Left lung (tissue), 10 donors: Measurements from ENCODE around the gene MRLN. TPM values are rescaled to one million over a fixed set of nuclear protein-coding genes. Genes with fewer than 3 reads are reported as not detected.

Experiments
- ATAC-seq: fragments of 200-7000 bp; cut with Tn5 transposase; one replicate; pipeline ENCODE4 v1.9.1; 2020; ENCODE audit warnings: moderate library complexity
- DNase-seq, 4 donors: peaks; one replicate each; pipeline ENCODE4 v3.0.0-alpha.2; 2013 to 2020
- H3K27ac ChIP-seq, 2 donors: fragments of 200-600 bp; sonication (generic) in 1 of 2; one replicate each; pipeline versions ENCODE4 v1.5.0 to v1.8.0; 2020 to 2021
- H3K27me3 ChIP-seq, 2 donors: fragments of 200-600 bp; sonication (generic) in 1 of 2; one replicate each; pipeline versions ENCODE4 v1.5.0 to v1.8.0; 2020 to 2021
- H3K36me3 ChIP-seq, 2 donors: fragments of 200-600 bp; sonication (generic) in 1 of 2; one replicate each; pipeline versions ENCODE4 v1.5.0 to v1.8.0; 2020 to 2021
- H3K4me1 ChIP-seq, 2 donors: fragments of 200-600 bp; one replicate each; pipeline ENCODE4 v1.8.0; 2021
- H3K4me3 ChIP-seq, 2 donors: fragments of 200-600 bp; sonication (generic) in 1 of 2; one replicate each; pipeline versions ENCODE4 v1.5.0 to v1.8.0; 2020 to 2021; ENCODE audit warnings: mild to moderate bottlenecking in 1 of 2
- H3K9me3 ChIP-seq, 2 donors: fragments of 200-600 bp; sonication (generic) in 1 of 2; one replicate each; pipeline versions ENCODE4 v1.5.0 to v1.8.0; 2020 to 2021
- CTCF ChIP-seq, 2 donors: fragments of 200-600 bp; sonication (generic) in 1 of 2; IDR thresholded peaks; one replicate each; pipeline versions ENCODE4 v1.5.0 to v1.8.0; 2021; ENCODE audit warnings: antibody characterized with exemption in 2 of 2
- intact Hi-C, 2 donors: fragments of 100-400 bp; cut with DNase I; formaldehyde crosslinking; loops; one replicate each; pipeline versions ENCODE4 v1.11.2 to v1.14.2; 2022
- polyA plus RNA-seq, 6 donors: library from polyadenylated mRNA; unstranded; fragments of 120-200 nt; gene quantifications; one replicate each; pipeline ENCODE4 v1.2.1, GENCODE V29; 2013; ENCODE audit not compliant: insufficient read length in 6 of 6
- total RNA-seq, 2 donors: library from RNA; stranded (reverse); fragmentation: NEBNext Ultra II Directional; extraction: Animal tissue kit (Norgen Biotek cat#: 25700); gene quantifications; one replicate each; pipeline ENCODE4 v1.2.1, GENCODE V29; 2021
- donor health status: DM: no; HTN: yes; CAD: no.
- donor health status: DM: no; HTN: no; CAD: no.

The MRLN gene
- total and polyA plus RNA-seq, 8 donors, result 0.41 to 0.79 (median 0.59) TPM; not detected in 2

GRCh38 chr10:59709395-59710125, 43.7 kb downstream of the MRLN start, which contains the start of gene SLC16A9:
SLC16A9 (minus strand) TSS chr10:59709850; CDS start chr10:59684291, 25,559 bp downstream.
- Histone ChIP-seq H3K4me3 (peak within 1 kb of the TSS; percentile 46 to 47), H3K27ac (no peak within 1 kb of the TSS)
- intact Hi-C loops, result no loop called here

GRCh38 chr10:59708816-59709394, 44.4 kb downstream of the MRLN start:
- peak; percentile 79 for ATAC-seq

More at GRCh38 chr10:59709395-59710125, 43.7 kb downstream of the MRLN start, which contains the start of gene SLC16A9:
- H3K27me3 ChIP-seq, result peaks cover 4 to 56% of the 10 kb centered on the region in 2 donors
- no peaks in the 10 kb centered on the region for H3K36me3 ChIP-seq
- H3K9me3 ChIP-seq, result no peaks in the 10 kb centered on the region
- peak in 1 of 2 donors; percentile 23 for TF ChIP-seq CTCF (IDR thresholded peaks at IDR 0.05)
- peaks cover 4 to 15% of the 10 kb centered on the region in 2 donors for H3K4me1 ChIP-seq
- peak; percentile 92 for ATAC-seq
- DNase-seq, result peak; percentile 65 to 89 (median 85)

GRCh38 chr10:59706851-59707797, 46.1 kb downstream of the MRLN start:
- no peaks in the 10 kb centered on the region for H3K9me3 ChIP-seq
- no peak overlapping the region for H3K27ac ChIP-seq
- no peaks in the 10 kb centered on the region for H3K36me3 ChIP-seq
- ATAC-seq, result no peak
- TF ChIP-seq CTCF (IDR thresholded peaks at IDR 0.05), result no peak
- H3K4me3 ChIP-seq, result no peak overlapping the region
- peaks cover 4 to 56% of the 10 kb centered on the region in 2 donors for H3K27me3 ChIP-seq
- DNase-seq, result no peak
- H3K4me1 ChIP-seq, result peaks cover 4 to 15% of the 10 kb centered on the region in 2 donors
- intact Hi-C loops, result no loop called here

More at GRCh38 chr10:59708816-59709394, 44.4 kb downstream of the MRLN start:
- Histone ChIP-seq H3K4me3 (peak overlapping the region; percentile 46 to 47), H3K36me3 (no peaks in the 10 kb centered on the region), H3K27me3 (peaks cover 4 to 56% of the 10 kb centered on the region in 2 donors), H3K27ac (no peak overlapping the region), H3K4me1 (peaks cover 4 to 15% of the 10 kb centered on the region in 2 donors), H3K9me3 (no peaks in the 10 kb centered on the region)
- intact Hi-C loops, result no loop called here
- no peak for TF ChIP-seq CTCF (IDR thresholded peaks at IDR 0.05)
- DNase-seq, result peak; percentile 23 to 85 (median 32)

- DNase-seq (no peak), ATAC-seq (no peak)
- no peak for TF ChIP-seq CTCF (IDR thresholded peaks at IDR 0.05)
- no peaks in the 10 kb centered on the region for H3K9me3 ChIP-seq
- intact Hi-C loops, result no loop called here
- H3K27ac ChIP-seq, result no peak overlapping the region
- H3K4me3 ChIP-seq, result no peak overlapping the region
- no peaks in the 10 kb centered on the region for H3K36me3 ChIP-seq
- peaks cover 4 to 15% of the 10 kb centered on the region in 2 donors for H3K4me1 ChIP-seq
- H3K27me3 ChIP-seq, result peaks cover 4 to 44% of the 10 kb centered on the region in 2 donors
Observed at GRCh38 chr10:59705931-59706330, 47.3 kb downstream of the MRLN start.
